PFSK-1 (cell line): ENCODE results near the gene ODAD4.

ENCODE experiments used
- FOXP2 ChIP-seq: optimal IDR thresholded peaks from 2 replicates; pipeline ENCODE3; 2011; ENCODE audit warnings: borderline replicate concordance, control low read depth, inconsistent platforms; ENCODE audit not compliant: insufficient read depth; ENCODE audit errors: extremely low read length, extremely low read depth
- POLR2AphosphoS5 ChIP-seq: IDR thresholded peaks from 2 replicates; pipeline ENCODE4 v1.6.1; 2012; ENCODE audit warnings: low read depth, mild to moderate bottlenecking, control low read depth, low read length, moderate library complexity
- SIN3A ChIP-seq: IDR thresholded peaks from 2 replicates; pipeline ENCODE4 v1.6.1; 2012; ENCODE audit warnings: mild to moderate bottlenecking, low read length, moderate library complexity, borderline replicate concordance; ENCODE audit not compliant: insufficient read depth
- TAF1 ChIP-seq: IDR thresholded peaks from 2 replicates; pipeline ENCODE4 v1.6.1; 2012; ENCODE audit warnings: low read length, control low read depth, borderline replicate concordance; ENCODE audit not compliant: insufficient read depth
- TF ChIP-seq, protein P1 (sequence below), 2 experiments: IDR thresholded peaks; 2 replicates each; pipeline versions ENCODE4 v1.6.1 to v1.8.0; 2011 to 2012; ENCODE audit warnings: low read depth in 2 of 2, low read length in 2 of 2, control low read depth in 1 of 2, inconsistent platforms in 1 of 2, mild to moderate bottlenecking in 1 of 2, moderate library complexity in 1 of 2; ENCODE audit not compliant: insufficient read depth in 1 of 2

ODAD4 gene

GRCh38 chr17:41891135-41892020, 39.0 kb upstream of the ODAD4 start:
- TF ChIP-seq, protein P1, sequence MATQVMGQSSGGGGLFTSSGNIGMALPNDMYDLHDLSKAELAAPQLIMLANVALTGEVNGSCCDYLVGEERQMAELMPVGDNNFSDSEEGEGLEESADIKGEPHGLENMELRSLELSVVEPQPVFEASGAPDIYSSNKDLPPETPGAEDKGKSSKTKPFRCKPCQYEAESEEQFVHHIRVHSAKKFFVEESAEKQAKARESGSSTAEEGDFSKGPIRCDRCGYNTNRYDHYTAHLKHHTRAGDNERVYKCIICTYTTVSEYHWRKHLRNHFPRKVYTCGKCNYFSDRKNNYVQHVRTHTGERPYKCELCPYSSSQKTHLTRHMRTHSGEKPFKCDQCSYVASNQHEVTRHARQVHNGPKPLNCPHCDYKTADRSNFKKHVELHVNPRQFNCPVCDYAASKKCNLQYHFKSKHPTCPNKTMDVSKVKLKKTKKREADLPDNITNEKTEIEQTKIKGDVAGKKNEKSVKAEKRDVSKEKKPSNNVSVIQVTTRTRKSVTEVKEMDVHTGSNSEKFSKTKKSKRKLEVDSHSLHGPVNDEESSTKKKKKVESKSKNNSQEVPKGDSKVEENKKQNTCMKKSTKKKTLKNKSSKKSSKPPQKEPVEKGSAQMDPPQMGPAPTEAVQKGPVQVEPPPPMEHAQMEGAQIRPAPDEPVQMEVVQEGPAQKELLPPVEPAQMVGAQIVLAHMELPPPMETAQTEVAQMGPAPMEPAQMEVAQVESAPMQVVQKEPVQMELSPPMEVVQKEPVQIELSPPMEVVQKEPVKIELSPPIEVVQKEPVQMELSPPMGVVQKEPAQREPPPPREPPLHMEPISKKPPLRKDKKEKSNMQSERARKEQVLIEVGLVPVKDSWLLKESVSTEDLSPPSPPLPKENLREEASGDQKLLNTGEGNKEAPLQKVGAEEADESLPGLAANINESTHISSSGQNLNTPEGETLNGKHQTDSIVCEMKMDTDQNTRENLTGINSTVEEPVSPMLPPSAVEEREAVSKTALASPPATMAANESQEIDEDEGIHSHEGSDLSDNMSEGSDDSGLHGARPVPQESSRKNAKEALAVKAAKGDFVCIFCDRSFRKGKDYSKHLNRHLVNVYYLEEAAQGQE (IDR thresholded peaks at IDR 0.05; ENCODE audit: insufficient read depth in 1 of 2, low read depth in 2 of 2, low read length in 2 of 2), result no peak
- no peak for TF ChIP-seq SIN3A
- no peak for TF ChIP-seq TAF1
- no peak for TF ChIP-seq FOXP2
- TF ChIP-seq POLR2AphosphoS5, result no peak

DNA sequence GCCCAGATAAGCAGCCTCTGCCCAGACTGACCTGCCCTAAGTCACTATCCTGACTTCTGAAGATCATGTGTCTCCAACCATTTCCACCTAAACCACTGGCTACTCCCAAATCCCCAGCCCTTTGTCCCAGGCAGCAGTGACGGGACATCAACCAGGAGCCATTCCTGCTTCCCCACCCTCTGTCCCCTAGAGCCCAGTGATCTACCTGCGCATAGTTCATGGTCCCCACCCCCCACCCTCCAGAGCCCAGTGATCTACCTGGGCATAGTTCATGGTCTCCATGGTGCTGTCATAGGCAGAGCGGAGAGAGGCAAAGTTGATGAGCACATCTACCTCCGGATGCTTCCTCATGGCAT, 38.4 kb upstream of the ODAD4 start:
- TF ChIP-seq POLR2AphosphoS5 (no peak), TAF1 (no peak), SIN3A (no peak)

DNA sequence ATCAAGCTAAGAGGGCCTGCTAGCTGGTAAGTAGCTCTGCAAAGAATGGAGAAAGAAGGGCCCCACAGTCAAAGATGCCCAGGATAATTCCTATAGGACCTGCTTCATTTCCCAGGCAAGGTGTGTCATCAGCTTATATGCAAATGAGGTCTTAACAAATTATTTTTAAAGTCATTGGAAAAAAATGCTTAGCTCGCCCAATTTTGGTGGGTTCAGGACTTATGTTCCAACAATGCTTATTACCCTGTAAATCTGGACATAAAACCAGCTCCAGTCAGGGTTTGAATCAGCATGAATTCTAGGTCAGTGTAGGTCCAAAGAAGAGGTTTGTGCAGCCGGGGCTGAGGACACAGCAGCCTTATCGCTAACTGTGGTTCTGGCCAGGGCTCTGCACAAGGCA, 37.0 kb upstream of the ODAD4 start:
- TF ChIP-seq, protein P1 (IDR thresholded peaks at IDR 0.05; ENCODE audit: insufficient read depth in 1 of 2, low read depth in 2 of 2, low read length in 2 of 2), result no peak
- TF ChIP-seq SIN3A, result no peak
- TF ChIP-seq POLR2AphosphoS5, result no peak
- TF ChIP-seq TAF1, result no peak
- TF ChIP-seq FOXP2, result no peak

DNA sequence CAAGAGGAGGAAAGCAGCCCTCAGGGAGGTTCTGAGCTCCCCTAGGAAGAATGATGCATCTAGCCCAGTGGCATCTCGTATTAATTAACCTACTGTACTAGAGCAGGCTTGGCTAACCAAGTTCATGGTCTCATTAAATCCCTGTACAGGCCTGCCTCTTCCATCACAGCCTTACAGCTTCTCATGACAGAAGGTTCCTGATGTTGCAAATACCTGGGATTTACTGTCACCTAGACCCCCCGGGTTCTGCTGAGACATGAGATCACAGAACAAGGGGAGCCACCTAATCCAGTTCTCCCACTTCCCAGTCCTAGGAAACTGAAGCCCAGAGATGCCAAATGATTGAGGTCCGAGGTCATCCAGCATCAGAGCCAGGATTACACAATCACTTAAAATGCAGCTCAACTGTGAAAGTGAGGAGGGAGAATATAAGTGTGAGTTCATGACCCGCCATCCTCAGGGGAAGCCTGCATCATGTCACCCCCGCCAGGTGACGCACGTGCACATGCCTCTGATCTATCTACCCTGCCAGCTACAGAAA, 35.6 kb upstream of the ODAD4 start:
- TF ChIP-seq, protein P1 (IDR thresholded peaks at IDR 0.05; ENCODE audit: insufficient read depth in 1 of 2, low read depth in 2 of 2, low read length in 2 of 2), result no peak
- TF ChIP-seq FOXP2 (no peak), POLR2AphosphoS5 (no peak), TAF1 (no peak), SIN3A (no peak)

DNA sequence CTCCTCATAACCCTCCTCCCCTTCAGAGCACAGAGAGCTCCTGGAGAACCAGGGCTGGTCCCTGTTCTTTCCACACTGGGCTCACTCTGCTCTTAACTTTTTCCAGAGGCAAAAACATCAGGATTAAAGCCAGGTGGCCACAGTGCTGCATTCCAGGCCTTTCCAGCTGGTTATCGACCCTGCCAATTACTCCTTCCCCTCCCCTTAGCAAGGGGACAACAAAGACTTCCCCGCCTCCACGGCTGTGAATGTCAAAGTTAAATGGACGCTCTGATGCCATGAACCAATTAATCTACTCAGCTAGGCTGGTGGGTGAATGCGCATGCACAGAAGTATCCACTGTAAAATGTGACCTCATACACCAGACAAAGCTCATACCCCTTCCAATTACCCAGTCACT, 34.8 kb upstream of the ODAD4 start:
- TF ChIP-seq, protein P1 (IDR thresholded peaks at IDR 0.05; ENCODE audit: insufficient read depth in 1 of 2, low read depth in 2 of 2, low read length in 2 of 2), result no peak
- TF ChIP-seq TAF1 (no peak), SIN3A (no peak), FOXP2 (no peak), POLR2AphosphoS5 (no peak)
